Measurements from ENCODE around the gene RNF141. TPM values are rescaled to one million over a fixed set of nuclear protein-coding genes. Genes with fewer than 3 reads are reported as not detected.

The RNF141 gene
- total RNA-seq, 1 experiment from 2014 or later = 28.4 TPM

- H3K36me3 Mint-ChIP-seq (ENCODE audit: insufficient read depth, unreplicated experiment) = no peaks in the 10 kb centered on the region
- CTCF ChIA-PET = no interaction called here
- no peak overlapping the region for H3K4me3 Mint-ChIP-seq (ENCODE audit: unreplicated experiment)
- no peaks in the 10 kb centered on the region for H3K4me1 Mint-ChIP-seq (ENCODE audit: insufficient read depth, unreplicated experiment)
- H3K27ac Mint-ChIP-seq (ENCODE audit: low read depth, unreplicated experiment) = no peak overlapping the region
- no peak for TF ChIP-seq CTCF (IDR thresholded peaks at IDR 0.05; ENCODE audit: unreplicated experiment)
- no TSS peak for BruUV-seq (replicated peaks)
- intact Hi-C loops (cut with micrococcal nuclease) = no loop called here
- no peaks in the 10 kb centered on the region for H3K27me3 Mint-ChIP-seq (ENCODE audit: insufficient read depth, unreplicated experiment)
- POLR2A ChIA-PET = no interaction called here
- no peak for DNase-seq (ENCODE audit: unreplicated experiment)
- no peaks in the 10 kb centered on the region for H3K9me3 Mint-ChIP-seq (ENCODE audit: unreplicated experiment)
These were observed 62.9 kb downstream of the RNF141 start for GRCh38 chr11:10478066-10478465.

GRCh38 chr11:10477690-10478046, 63.3 kb downstream of the RNF141 start:
- BruUV-seq (replicated peaks) = no TSS peak
- ChIA-PET CTCF (interaction anchor here (0.6 kb wide), 1 partner anchor 651 kb away, joined by 3 read pairs; no protein-coding TSS in a partner anchor), POLR2A (interaction anchor here (0.6 kb wide), 1 partner anchor 10 kb away, joined by 3 read pairs; no protein-coding TSS in a partner anchor)
- no peak for DNase-seq (ENCODE audit: unreplicated experiment)
- H3K9me3 Mint-ChIP-seq (ENCODE audit: unreplicated experiment) = no peaks in the 10 kb centered on the region
- intact Hi-C loops (cut with micrococcal nuclease) = no loop called here
- no peaks in the 10 kb centered on the region for H3K36me3 Mint-ChIP-seq (ENCODE audit: insufficient read depth, unreplicated experiment)
- no peak overlapping the region for H3K27ac Mint-ChIP-seq (ENCODE audit: low read depth, unreplicated experiment)
- no peak overlapping the region for H3K4me3 Mint-ChIP-seq (ENCODE audit: unreplicated experiment)
- no peaks in the 10 kb centered on the region for H3K27me3 Mint-ChIP-seq (ENCODE audit: insufficient read depth, unreplicated experiment)
- no peaks in the 10 kb centered on the region for H3K4me1 Mint-ChIP-seq (ENCODE audit: insufficient read depth, unreplicated experiment)
- TF ChIP-seq CTCF (IDR thresholded peaks at IDR 0.05; ENCODE audit: unreplicated experiment) = no peak

- no peaks in the 10 kb centered on the region for H3K36me3 Mint-ChIP-seq (ENCODE audit: insufficient read depth, unreplicated experiment)
- H3K9me3 Mint-ChIP-seq (ENCODE audit: unreplicated experiment) = no peaks in the 10 kb centered on the region
- ChIA-PET POLR2A (interaction anchor here (0.6 kb wide), 1 partner anchor 11 kb away, joined by 3 read pairs; no protein-coding TSS in a partner anchor), CTCF (interaction anchor here (0.6 to 1.0 kb wide), 3 partner anchors 71 to 651 kb away, joined by 3 to 4 read pairs (median 3); no protein-coding TSS in a partner anchor)
- H3K27ac Mint-ChIP-seq (ENCODE audit: low read depth, unreplicated experiment) = no peak overlapping the region
- no peaks in the 10 kb centered on the region for H3K27me3 Mint-ChIP-seq (ENCODE audit: insufficient read depth, unreplicated experiment)
- H3K4me1 Mint-ChIP-seq (ENCODE audit: insufficient read depth, unreplicated experiment) = no peaks in the 10 kb centered on the region
- no TSS peak for BruUV-seq (replicated peaks)
- intact Hi-C loops (cut with micrococcal nuclease) = no loop called here
- no peak overlapping the region for H3K4me3 Mint-ChIP-seq (ENCODE audit: unreplicated experiment)
- no peak for TF ChIP-seq CTCF (IDR thresholded peaks at IDR 0.05; ENCODE audit: unreplicated experiment)
- DNase-seq (ENCODE audit: unreplicated experiment) = no peak
These were observed 63.9 kb downstream of the RNF141 start for GRCh38 chr11:10476927-10477689.

GRCh38 chr11:10476342-10476741, 64.6 kb downstream of the RNF141 start:
- Mint-ChIP-seq H3K4me1 (ENCODE audit: insufficient read depth, unreplicated experiment) (no peaks in the 10 kb centered on the region), H3K9me3 (ENCODE audit: unreplicated experiment) (no peaks in the 10 kb centered on the region), H3K27ac (ENCODE audit: low read depth, unreplicated experiment) (no peak overlapping the region), H3K27me3 (ENCODE audit: insufficient read depth, unreplicated experiment) (no peaks in the 10 kb centered on the region), H3K4me3 (ENCODE audit: unreplicated experiment) (no peak overlapping the region), H3K36me3 (ENCODE audit: insufficient read depth, unreplicated experiment) (no peaks in the 10 kb centered on the region)
- intact Hi-C loops (cut with micrococcal nuclease) = no loop called here
- no TSS peak for BruUV-seq (replicated peaks)
- ChIA-PET CTCF (interaction anchor here (0.6 to 1.0 kb wide), 3 partner anchors 38 to 130 kb away, joined by 3 to 4 read pairs (median 4); no protein-coding TSS in a partner anchor), POLR2A (interaction anchor here (0.9 kb wide), 1 partner anchor 12 kb away, joined by 3 read pairs; no protein-coding TSS in a partner anchor)
- TF ChIP-seq CTCF (IDR thresholded peaks at IDR 0.05; ENCODE audit: unreplicated experiment) = no peak
- DNase-seq (ENCODE audit: unreplicated experiment) = no peak
